Upper lobe of right lung (tissue), 1 donor: Measurements from ENCODE around the gene TAS2R40. TPM values are rescaled to one million over a fixed set of nuclear protein-coding genes. Genes with fewer than 3 reads are reported as not detected.

Experiments
- ATAC-seq: fragments of 200-7000 bp; cut with Tn5 transposase; one replicate; pipeline ENCODE4 v1.9.1; 2020; ENCODE audit warnings: mild to moderate bottlenecking, moderate library complexity
- DNase-seq: peaks from one replicate; pipeline ENCODE4 v3.0.0-alpha.2; 2020
- H3K27ac ChIP-seq: fragments of 200-600 bp; one replicate; pipeline ENCODE4 v1.8.0; 2022
- H3K27me3 ChIP-seq: fragments of 200-600 bp; one replicate; pipeline ENCODE4 v1.8.0; 2022; ENCODE audit warnings: mild to moderate bottlenecking
- H3K36me3 ChIP-seq: fragments of 200-600 bp; one replicate; pipeline ENCODE4 v1.8.0; 2022
- H3K4me1 ChIP-seq: fragments of 200-600 bp; one replicate; pipeline ENCODE4 v1.8.0; 2022
- H3K4me3 ChIP-seq: fragments of 200-600 bp; one replicate; pipeline ENCODE4 v1.8.0; 2022; ENCODE audit warnings: mild to moderate bottlenecking
- H3K9me3 ChIP-seq: fragments of 200-600 bp; one replicate; pipeline ENCODE4 v1.8.0; 2022
- intact Hi-C: fragments of 100-400 bp; cut with DNase I; formaldehyde crosslinking; loops from one replicate; pipeline ENCODE4 v1.11.0; 2022
- total RNA-seq: library from RNA; stranded (reverse); fragmentation: NEBNext Ultra II Directional; extraction: Animal tissue kit (Norgen Biotek cat#: 25700); gene quantifications from one replicate; pipeline ENCODE4 v1.2.1, GENCODE V29; 2021
- TF ChIP-seq, protein P1 (sequence below): fragments of 200-600 bp; IDR thresholded peaks from one replicate; pipeline ENCODE4 v1.8.0; 2022; ENCODE audit warnings: antibody characterized with exemption
- donor health status: DM: no; HTN: yes; CAD: no; lungs with severe emphysema.

Gene TAS2R40
- total RNA-seq, 1 donor from 2014 or later: not detected

DNA sequence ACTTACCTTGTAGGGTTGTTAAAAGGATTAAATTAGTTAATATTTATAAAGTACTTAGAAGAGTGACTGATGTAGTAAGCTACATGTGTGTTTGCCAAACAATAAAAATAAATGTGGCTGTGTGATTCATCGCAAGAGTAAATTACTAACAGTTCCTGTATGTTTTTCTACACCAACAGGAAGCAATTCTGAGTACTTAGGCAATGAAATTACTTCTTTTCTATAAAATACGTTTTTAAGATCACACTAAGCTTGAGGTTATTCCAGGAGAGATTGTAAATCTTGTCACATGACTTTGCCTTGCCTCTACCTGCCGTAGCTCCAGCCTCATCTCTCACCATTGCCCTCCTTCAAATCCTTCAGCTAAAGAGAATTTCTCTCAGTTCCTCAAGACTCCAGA lies 23.3 kb downstream of the TAS2R40 start:
- H3K9me3 ChIP-seq: no peaks in the 10 kb centered on the region
- H3K4me3 ChIP-seq: no peak overlapping the region
- no peaks in the 10 kb centered on the region for H3K36me3 ChIP-seq
- no peaks in the 10 kb centered on the region for H3K27me3 ChIP-seq
- peaks cover 7% of the 10 kb centered on the region for H3K4me1 ChIP-seq
- no peak overlapping the region for H3K27ac ChIP-seq
- no peak for ATAC-seq
- TF ChIP-seq, protein P1, sequence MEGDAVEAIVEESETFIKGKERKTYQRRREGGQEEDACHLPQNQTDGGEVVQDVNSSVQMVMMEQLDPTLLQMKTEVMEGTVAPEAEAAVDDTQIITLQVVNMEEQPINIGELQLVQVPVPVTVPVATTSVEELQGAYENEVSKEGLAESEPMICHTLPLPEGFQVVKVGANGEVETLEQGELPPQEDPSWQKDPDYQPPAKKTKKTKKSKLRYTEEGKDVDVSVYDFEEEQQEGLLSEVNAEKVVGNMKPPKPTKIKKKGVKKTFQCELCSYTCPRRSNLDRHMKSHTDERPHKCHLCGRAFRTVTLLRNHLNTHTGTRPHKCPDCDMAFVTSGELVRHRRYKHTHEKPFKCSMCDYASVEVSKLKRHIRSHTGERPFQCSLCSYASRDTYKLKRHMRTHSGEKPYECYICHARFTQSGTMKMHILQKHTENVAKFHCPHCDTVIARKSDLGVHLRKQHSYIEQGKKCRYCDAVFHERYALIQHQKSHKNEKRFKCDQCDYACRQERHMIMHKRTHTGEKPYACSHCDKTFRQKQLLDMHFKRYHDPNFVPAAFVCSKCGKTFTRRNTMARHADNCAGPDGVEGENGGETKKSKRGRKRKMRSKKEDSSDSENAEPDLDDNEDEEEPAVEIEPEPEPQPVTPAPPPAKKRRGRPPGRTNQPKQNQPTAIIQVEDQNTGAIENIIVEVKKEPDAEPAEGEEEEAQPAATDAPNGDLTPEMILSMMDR: no peak
- intact Hi-C loops: loop anchor here (10.0 kb wide), 1 partner anchor 60 kb away; no protein-coding TSS in a partner anchor
- DNase-seq: no peak

DNA sequence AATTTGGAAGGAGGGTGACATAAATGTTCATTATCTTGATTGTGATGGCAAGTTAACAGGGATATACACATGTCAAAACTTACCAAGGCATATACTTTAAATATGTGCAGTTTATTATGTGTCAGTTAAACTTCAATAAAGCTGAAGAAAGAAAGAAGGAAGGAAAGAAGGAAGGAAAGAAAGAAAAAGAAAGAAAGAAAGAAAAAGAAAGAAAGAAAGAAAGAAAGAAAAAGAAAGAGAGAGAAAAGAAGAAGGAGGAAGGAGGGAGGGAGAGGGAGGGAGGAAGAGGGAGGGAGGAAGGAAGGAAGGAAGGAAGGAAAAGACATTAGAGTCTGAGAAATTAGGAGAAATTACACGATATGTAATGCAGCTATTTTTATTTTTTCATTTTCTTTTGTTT lies 25.5 kb downstream of the TAS2R40 start:
- Histone ChIP-seq H3K4me3 (no peak overlapping the region), H3K27me3 (no peaks in the 10 kb centered on the region), H3K4me1 (no peaks in the 10 kb centered on the region), H3K9me3 (no peaks in the 10 kb centered on the region), H3K36me3 (no peaks in the 10 kb centered on the region), H3K27ac (no peak overlapping the region)
- TF ChIP-seq, protein P1: no peak
- intact Hi-C loops: loop anchor here (10.0 kb wide), 1 partner anchor 57 kb away; no protein-coding TSS in a partner anchor
- ATAC-seq: no peak
- no peak for DNase-seq

DNA sequence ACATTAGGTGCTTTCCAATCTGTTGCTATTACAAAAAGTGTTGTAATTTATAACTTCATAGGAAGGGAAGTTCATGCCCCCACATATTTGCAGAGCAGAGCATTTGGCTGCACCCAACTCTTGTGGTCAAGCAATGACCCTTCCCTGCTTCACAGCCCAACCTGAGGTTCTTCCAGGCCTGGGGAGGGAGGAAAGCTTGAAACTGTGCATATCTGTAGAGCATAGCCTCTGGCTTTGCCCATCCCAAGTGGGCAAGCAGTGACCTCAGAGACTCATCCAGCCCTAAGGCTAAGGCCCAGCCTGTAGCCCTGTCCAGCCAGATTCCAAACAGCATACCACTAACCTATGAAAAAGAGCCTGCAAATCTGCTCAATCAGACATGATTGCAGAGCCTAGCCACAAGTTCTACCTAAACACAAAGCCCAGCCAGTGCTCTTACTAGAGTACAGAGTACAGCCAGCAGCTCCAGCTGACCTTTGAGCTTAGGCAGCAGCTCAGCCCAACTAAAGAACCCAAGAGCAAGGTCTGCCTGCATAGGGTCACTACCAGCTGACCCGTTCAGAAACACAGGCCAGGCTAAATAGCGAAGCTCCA lies 27.0 kb downstream of the TAS2R40 start:
- Histone ChIP-seq H3K4me3 (no peak overlapping the region), H3K9me3 (no peaks in the 10 kb centered on the region), H3K27me3 (no peaks in the 10 kb centered on the region), H3K27ac (no peak overlapping the region), H3K4me1 (no peaks in the 10 kb centered on the region), H3K36me3 (no peaks in the 10 kb centered on the region)
- intact Hi-C loops: loop anchor here (10.0 kb wide), 1 partner anchor 56 kb away; no protein-coding TSS in a partner anchor
- TF ChIP-seq, protein P1: no peak
- ATAC-seq (peak; percentile 47), DNase-seq (no peak)

DNA sequence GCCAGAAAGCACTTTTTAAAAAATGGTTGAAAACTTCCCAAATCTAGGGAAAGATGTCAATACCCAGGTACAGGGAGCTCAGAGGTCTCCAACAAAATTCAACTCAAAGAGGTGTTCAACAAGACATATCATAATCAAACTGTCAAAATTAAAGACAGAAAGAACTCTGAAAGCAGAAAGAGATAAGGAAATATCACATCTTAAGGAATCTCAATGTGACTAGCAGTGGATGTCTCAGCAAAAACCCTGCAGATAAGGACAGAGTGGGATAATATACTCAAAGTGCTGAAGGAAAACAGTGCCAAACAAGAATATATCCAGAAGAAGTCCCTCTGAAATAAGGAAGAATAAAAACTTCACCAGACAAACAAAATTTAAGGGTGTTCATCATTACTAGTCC lies 28.4 kb downstream of the TAS2R40 start:
- TF ChIP-seq, protein P1: no peak
- intact Hi-C loops: no loop called here
- no peaks in the 10 kb centered on the region for H3K9me3 ChIP-seq
- no peak overlapping the region for H3K27ac ChIP-seq
- H3K27me3 ChIP-seq: no peaks in the 10 kb centered on the region
- H3K4me1 ChIP-seq: no peaks in the 10 kb centered on the region
- ATAC-seq: no peak
- DNase-seq: no peak
- H3K36me3 ChIP-seq: no peaks in the 10 kb centered on the region
- no peak overlapping the region for H3K4me3 ChIP-seq

DNA sequence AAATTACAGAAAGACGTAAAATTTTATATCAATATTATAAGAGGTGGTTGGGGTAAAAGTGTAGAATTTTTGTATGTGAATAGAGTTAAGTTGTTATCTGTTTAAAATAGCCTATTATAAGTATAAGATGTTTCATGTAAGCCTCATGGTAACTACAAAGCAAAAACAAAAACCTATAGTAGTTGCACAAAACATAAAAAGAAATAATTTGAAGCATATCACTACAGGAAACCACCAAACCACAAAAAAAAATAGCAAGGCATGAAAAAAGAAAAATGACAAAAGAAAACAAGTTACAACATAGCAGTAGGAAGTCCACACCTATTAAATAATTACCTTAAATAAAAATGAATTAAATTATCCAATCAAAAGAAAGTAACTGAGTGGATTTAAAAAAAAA lies 29.0 kb downstream of the TAS2R40 start:
- Histone ChIP-seq H3K27ac (no peak overlapping the region), H3K4me3 (no peak overlapping the region), H3K4me1 (no peaks in the 10 kb centered on the region), H3K27me3 (no peaks in the 10 kb centered on the region), H3K36me3 (no peaks in the 10 kb centered on the region), H3K9me3 (no peaks in the 10 kb centered on the region)
- DNase-seq (no peak), ATAC-seq (no peak)
- intact Hi-C loops: no loop called here
- TF ChIP-seq, protein P1: no peak

DNA sequence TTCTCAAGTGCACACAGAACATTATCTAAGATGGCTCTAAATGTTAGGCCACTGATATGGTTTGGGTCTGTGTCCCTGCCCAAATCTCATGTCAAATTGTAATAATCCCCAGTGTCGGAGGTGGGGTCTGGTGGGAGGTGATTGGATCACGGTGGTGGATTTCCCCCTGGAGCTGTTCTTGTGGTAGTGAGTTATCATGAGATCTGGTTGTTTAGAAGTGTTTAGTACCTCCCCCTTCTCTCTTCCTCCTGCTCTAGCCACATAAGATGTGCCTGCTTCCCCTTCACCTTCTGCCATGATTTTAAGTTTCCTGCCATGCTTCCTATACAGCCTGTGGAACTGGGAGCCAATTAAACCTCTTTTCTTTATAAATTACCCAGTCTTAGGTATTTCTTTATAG lies 30.2 kb downstream of the TAS2R40 start:
- no peaks in the 10 kb centered on the region for H3K36me3 ChIP-seq

More for the DNA sequence above, 30.2 kb downstream of the TAS2R40 start:
- no peaks in the 10 kb centered on the region for H3K27me3 ChIP-seq
- intact Hi-C loops: no loop called here
- no peak for DNase-seq
- no peak for ATAC-seq
- no peaks in the 10 kb centered on the region for H3K9me3 ChIP-seq
- no peak overlapping the region for H3K4me3 ChIP-seq
- H3K4me1 ChIP-seq: no peaks in the 10 kb centered on the region
- no peak overlapping the region for H3K27ac ChIP-seq
- TF ChIP-seq, protein P1: no peak
